PFSK-1 (cell line): Measurements from ENCODE around the gene KLF6.

ENCODE experiments used
- FOXP2 ChIP-seq: optimal IDR thresholded peaks from 2 replicates; pipeline ENCODE3; 2011; ENCODE audit warnings: borderline replicate concordance, control low read depth, inconsistent platforms; ENCODE audit not compliant: insufficient read depth; ENCODE audit errors: extremely low read length, extremely low read depth
- POLR2AphosphoS5 ChIP-seq: IDR thresholded peaks from 2 replicates; pipeline ENCODE4 v1.6.1; 2012; ENCODE audit warnings: low read depth, mild to moderate bottlenecking, control low read depth, low read length, moderate library complexity
- SIN3A ChIP-seq: IDR thresholded peaks from 2 replicates; pipeline ENCODE4 v1.6.1; 2012; ENCODE audit warnings: mild to moderate bottlenecking, low read length, moderate library complexity, borderline replicate concordance; ENCODE audit not compliant: insufficient read depth
- TAF1 ChIP-seq: IDR thresholded peaks from 2 replicates; pipeline ENCODE4 v1.6.1; 2012; ENCODE audit warnings: low read length, control low read depth, borderline replicate concordance; ENCODE audit not compliant: insufficient read depth
- TF ChIP-seq, protein P1 (sequence below), 2 experiments: IDR thresholded peaks; 2 replicates each; pipeline versions ENCODE4 v1.6.1 to v1.8.0; 2011 to 2012; ENCODE audit warnings: low read depth in 2 of 2, low read length in 2 of 2, control low read depth in 1 of 2, inconsistent platforms in 1 of 2, mild to moderate bottlenecking in 1 of 2, moderate library complexity in 1 of 2; ENCODE audit not compliant: insufficient read depth in 1 of 2

The KLF6 gene

DNA sequence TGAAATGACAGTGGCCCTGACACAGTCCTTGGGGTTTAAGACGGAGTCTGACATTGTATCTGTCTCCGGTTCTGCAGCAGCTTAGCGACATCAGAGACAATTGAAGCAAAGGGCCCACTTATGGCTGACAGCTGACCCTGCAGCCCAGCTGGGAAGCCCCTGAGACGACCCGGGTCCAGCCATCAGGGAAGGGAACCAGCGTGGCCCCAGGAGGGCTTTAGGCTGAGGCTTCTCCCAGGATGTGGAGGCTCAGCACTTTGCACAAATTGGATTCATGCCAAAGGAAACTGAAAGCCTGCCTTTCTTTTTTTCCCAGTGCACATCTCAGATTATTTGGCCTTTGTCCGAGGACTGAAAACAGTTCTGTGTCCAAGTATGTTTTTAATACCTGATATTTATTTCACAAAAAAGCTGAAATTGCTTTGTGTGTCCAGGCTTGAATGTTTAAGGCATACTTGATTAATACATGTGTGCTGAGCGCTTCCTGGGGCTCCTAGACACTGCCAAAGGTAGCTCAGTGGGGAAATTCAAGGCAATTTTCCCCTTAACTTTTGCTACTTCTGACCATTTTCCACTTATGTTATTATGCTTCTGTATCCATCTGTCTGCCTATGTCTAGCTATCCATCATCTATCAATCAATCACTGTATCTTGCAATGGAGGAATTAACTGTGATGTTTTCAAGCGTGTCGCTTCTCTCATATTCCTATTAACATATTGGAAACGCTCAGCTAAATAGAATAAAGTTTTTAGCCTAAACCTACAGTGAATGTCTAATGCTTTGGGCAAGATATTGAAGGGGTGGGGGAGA lies 34.8 kb downstream of the KLF6 start:
- no peak for TF ChIP-seq POLR2AphosphoS5

DNA sequence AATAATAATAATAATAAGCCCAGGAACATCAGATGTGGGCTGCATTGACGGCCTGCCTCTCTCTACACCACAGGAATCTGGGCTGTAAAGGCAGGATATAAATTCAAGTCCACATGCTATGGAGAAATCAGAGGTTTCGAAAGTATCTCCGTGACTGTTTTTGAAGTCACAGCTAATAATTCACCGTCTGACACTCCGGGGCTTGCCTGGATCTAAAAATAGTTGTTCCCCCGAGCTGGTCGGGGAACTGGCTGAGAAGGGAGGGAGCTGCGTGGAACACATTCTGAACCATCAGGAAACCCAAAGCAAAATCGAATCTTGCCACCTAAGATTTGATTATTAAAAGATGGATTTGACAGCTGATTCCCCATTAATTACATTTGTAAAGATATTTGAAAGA lies 35.4 kb downstream of the KLF6 start:
- TF ChIP-seq TAF1, result no peak
- TF ChIP-seq, protein P1, sequence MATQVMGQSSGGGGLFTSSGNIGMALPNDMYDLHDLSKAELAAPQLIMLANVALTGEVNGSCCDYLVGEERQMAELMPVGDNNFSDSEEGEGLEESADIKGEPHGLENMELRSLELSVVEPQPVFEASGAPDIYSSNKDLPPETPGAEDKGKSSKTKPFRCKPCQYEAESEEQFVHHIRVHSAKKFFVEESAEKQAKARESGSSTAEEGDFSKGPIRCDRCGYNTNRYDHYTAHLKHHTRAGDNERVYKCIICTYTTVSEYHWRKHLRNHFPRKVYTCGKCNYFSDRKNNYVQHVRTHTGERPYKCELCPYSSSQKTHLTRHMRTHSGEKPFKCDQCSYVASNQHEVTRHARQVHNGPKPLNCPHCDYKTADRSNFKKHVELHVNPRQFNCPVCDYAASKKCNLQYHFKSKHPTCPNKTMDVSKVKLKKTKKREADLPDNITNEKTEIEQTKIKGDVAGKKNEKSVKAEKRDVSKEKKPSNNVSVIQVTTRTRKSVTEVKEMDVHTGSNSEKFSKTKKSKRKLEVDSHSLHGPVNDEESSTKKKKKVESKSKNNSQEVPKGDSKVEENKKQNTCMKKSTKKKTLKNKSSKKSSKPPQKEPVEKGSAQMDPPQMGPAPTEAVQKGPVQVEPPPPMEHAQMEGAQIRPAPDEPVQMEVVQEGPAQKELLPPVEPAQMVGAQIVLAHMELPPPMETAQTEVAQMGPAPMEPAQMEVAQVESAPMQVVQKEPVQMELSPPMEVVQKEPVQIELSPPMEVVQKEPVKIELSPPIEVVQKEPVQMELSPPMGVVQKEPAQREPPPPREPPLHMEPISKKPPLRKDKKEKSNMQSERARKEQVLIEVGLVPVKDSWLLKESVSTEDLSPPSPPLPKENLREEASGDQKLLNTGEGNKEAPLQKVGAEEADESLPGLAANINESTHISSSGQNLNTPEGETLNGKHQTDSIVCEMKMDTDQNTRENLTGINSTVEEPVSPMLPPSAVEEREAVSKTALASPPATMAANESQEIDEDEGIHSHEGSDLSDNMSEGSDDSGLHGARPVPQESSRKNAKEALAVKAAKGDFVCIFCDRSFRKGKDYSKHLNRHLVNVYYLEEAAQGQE (IDR thresholded peaks at IDR 0.05; ENCODE audit: insufficient read depth in 1 of 2, low read depth in 2 of 2, low read length in 2 of 2), result no peak
- TF ChIP-seq POLR2AphosphoS5, result no peak
- TF ChIP-seq FOXP2, result no peak
- no peak for TF ChIP-seq SIN3A

DNA sequence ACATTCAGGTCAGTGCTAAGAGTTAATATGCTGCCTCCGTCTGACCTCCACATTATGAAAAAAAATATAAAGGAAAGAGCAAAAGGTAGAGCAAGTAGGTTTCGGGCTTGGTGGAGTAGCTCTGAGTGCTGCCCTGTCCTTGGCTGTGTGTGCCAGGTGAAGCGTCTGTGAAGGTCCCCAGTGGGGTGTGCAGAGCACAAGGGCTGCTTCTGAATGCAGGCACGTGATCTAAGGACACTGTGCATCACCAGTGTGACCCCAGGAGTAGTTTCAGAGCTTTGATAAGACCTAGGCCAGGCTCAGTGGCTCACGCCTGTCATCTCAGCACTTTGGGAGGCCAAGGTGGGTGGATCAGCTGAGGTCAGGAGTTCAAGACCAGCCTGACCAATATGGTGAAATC lies 36.0 kb downstream of the KLF6 start:
- TF ChIP-seq POLR2AphosphoS5 (no peak), TAF1 (no peak), FOXP2 (no peak), SIN3A (no peak)
- TF ChIP-seq, protein P1 (IDR thresholded peaks at IDR 0.05; ENCODE audit: insufficient read depth in 1 of 2, low read depth in 2 of 2, low read length in 2 of 2), result no peak

DNA sequence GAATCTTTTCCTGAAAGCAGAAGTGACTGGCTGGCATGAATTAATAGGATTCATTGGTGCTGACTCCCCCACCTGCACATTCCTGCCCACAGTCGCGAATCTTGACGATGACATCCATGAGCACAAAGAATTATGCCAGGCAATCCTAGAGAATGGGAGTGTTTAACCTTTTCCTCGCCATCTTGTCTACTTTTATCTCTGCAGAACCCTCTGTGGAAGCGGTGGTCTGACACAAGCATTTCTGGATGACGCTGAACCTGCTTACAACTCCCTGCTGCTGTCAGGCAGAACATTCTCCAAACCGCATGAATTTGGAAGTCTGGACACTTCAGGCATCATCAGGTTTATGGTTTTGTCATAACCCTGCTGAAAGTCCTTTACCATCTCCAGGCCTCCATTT lies 36.5 kb downstream of the KLF6 start:
- TF ChIP-seq, protein P1 (IDR thresholded peaks at IDR 0.05; ENCODE audit: insufficient read depth in 1 of 2, low read depth in 2 of 2, low read length in 2 of 2), result no peak
- TF ChIP-seq SIN3A (no peak), TAF1 (no peak), FOXP2 (no peak), POLR2AphosphoS5 (no peak)

DNA sequence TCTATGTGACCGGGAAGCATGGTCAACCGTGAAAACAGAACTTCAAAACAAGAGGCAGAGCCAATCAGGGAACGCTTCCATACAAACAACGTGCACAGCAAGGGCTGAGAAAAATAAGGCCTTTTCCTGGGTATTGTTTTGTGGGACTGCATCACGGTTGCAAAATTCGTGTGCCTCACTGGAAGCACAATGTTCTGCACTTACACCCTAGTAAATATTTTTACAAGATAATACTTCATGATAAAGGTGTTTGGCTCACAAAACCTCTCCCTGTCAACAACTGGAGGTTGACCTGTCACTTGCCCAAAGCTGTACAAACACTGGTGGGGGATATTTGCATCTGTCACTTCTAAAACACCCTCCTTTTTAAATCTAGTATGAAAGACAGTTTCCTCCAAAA lies 37.0 kb downstream of the KLF6 start:
- TF ChIP-seq TAF1, result no peak
- TF ChIP-seq SIN3A, result no peak
- no peak for TF ChIP-seq POLR2AphosphoS5
- TF ChIP-seq, protein P1 (IDR thresholded peaks at IDR 0.05; ENCODE audit: insufficient read depth in 1 of 2, low read depth in 2 of 2, low read length in 2 of 2), result no peak
- no peak for TF ChIP-seq FOXP2
